Hepatocyte (in vitro differentiated cells): ENCODE data around the gene DOHH. TPM values are rescaled to one million over a fixed set of nuclear protein-coding genes. Genes with fewer than 3 reads are reported as not detected.

ENCODE experiments used
- DNase-seq: peaks from one replicate; pipeline ENCODE4 v3.0.0-alpha.2; 2016; ENCODE audit warnings: low spot score
- H2AFZ ChIP-seq: fragments of 200-600 bp; sonication (generic); 2 replicates; pipeline ENCODE4 v1.6.0; 2016; ENCODE audit warnings: antibody characterized with exemption, mild to moderate bottlenecking
- H3K27ac ChIP-seq: fragments of 200-600 bp; sonication (generic); 2 replicates; pipeline ENCODE4 v1.5.1; 2016; ENCODE audit warnings: mild to moderate bottlenecking
- H3K27me3 ChIP-seq: fragments of 200-600 bp; sonication (generic); 2 replicates; pipeline ENCODE4 v1.6.1; 2016
- H3K36me3 ChIP-seq: fragments of 200-600 bp; sonication (generic); replicated peaks from 2 replicates; pipeline ENCODE4 v1.5.1; 2016; ENCODE audit warnings: low read depth; ENCODE audit not compliant: insufficient read depth
- H3K4me1 ChIP-seq: fragments of 200-600 bp; sonication (generic); 2 replicates; pipeline ENCODE4 v1.5.1; 2016; ENCODE audit warnings: mild to moderate bottlenecking, moderate library complexity; ENCODE audit not compliant: insufficient read depth
- H3K4me2 ChIP-seq: fragments of 200-600 bp; sonication (generic); 2 replicates; pipeline ENCODE4 v1.6.0; 2016
- H3K4me3 ChIP-seq: fragments of 200-600 bp; sonication (generic); 2 replicates; pipeline ENCODE4 v1.5.1; 2016; ENCODE audit warnings: mild to moderate bottlenecking
- H3K79me2 ChIP-seq: fragments of 200-600 bp; sonication (generic); 2 replicates; pipeline ENCODE4 v1.6.0; 2017; ENCODE audit warnings: mild to moderate bottlenecking
- H3K9me2 ChIP-seq: fragments of 200-600 bp; sonication (generic); replicated peaks from 2 replicates; pipeline ENCODE4 v1.6.0; 2017; ENCODE audit warnings: mild to moderate bottlenecking; ENCODE audit not compliant: insufficient read depth
- H3K9me3 ChIP-seq: fragments of 200-600 bp; sonication (generic); 2 replicates; pipeline ENCODE4 v1.5.1; 2016; ENCODE audit warnings: low read depth, mild to moderate bottlenecking
- H4K20me1 ChIP-seq: fragments of 200-600 bp; sonication (generic); 2 replicates; pipeline ENCODE4 v1.6.0; 2016; ENCODE audit warnings: mild to moderate bottlenecking; ENCODE audit not compliant: insufficient read depth, poor library complexity, severe bottlenecking
- CTCF ChIP-seq: fragments of 200-600 bp; sonication (generic); IDR thresholded peaks from 2 replicates; pipeline ENCODE4 v1.5.1; 2016; ENCODE audit warnings: antibody characterized with exemption, mild to moderate bottlenecking; ENCODE audit not compliant: poor library complexity
- EZH2 ChIP-seq: fragments of 200-600 bp; sonication (generic); IDR thresholded peaks from 2 replicates; pipeline ENCODE4 v1.6.1; 2016; ENCODE audit warnings: antibody characterized with exemption, mild to moderate bottlenecking, borderline replicate concordance
- EZH2phosphoT487 ChIP-seq: fragments of 200-600 bp; sonication (generic); IDR thresholded peaks from one replicate; pipeline ENCODE4 v1.6.1; 2018; ENCODE audit warnings: antibody characterized with exemption, mild to moderate bottlenecking, low read depth, moderate library complexity; ENCODE audit not compliant: unreplicated experiment, severe bottlenecking
- WGBS: methylation state at CpG from one replicate; pipeline ENCODE4 v1.1.6; 2016; ENCODE audit warnings: low lambda C conversion rate; ENCODE audit errors: missing lambda C conversion rate; 5-methylcytosine and 5-hydroxymethylcytosine counted together
- polyA plus RNA-seq: library from polyadenylated mRNA; unstranded; fragments of >200 nt; fragmentation: Nextera tagmentation; extraction: Ambion mirVana; gene quantifications from 2 replicates; pipeline ENCODE4 v1.2.1, GENCODE V29; 2016
- total RNA-seq: library from RNA; depleted of rRNA; stranded (reverse); fragments of >200 nt; gene quantifications from 2 replicates; pipeline ENCODE4 v1.2.3, GENCODE V29; 2014

Gene DOHH
- total and polyA plus RNA-seq, 2 experiments from 2014 or later, result 14.9 to 17.6 TPM

- Histone ChIP-seq H3K4me2 (no peak overlapping the region), H3K4me3 (no peak overlapping the region), H2AFZ (no peak overlapping the region), H3K4me1 (no peaks in the 10 kb centered on the region), H4K20me1 (no peaks in the 10 kb centered on the region), H3K9me3 (no peaks in the 10 kb centered on the region), H3K9me2 (no peaks in the 10 kb centered on the region), H3K79me2 (no peaks in the 10 kb centered on the region), H3K36me3 (no peaks in the 10 kb centered on the region), H3K27me3 (no peaks in the 10 kb centered on the region), H3K27ac (no peak overlapping the region)
- TF ChIP-seq EZH2phosphoT487 (no peak), EZH2 (no peak), CTCF (no peak)
- 98% methylated on average over 46 of the region's 55 CpGs for WGBS
- DNase-seq, result no peak
These were observed 8.9 kb downstream of the DOHH start for GRCh38 chr19:3491396-3492119.

GRCh38 chr19:3483226-3483628 is 17.2 kb downstream of the DOHH start, which contains the start of gene SMIM44:
SMIM44 (minus strand) TSS chr19:3483441; CDS start chr19:3483403, 38 bp downstream.
- Histone ChIP-seq H3K27ac (no peak within 1 kb of the TSS), H2AFZ (no peak within 1 kb of the TSS), H3K4me3 (no peak within 1 kb of the TSS), H3K36me3 (no peaks in the 10 kb centered on the region), H3K4me2 (no peak within 1 kb of the TSS), H3K79me2 (no peaks in the 10 kb centered on the region), H3K27me3 (no peaks in the 10 kb centered on the region), H3K4me1 (no peaks in the 10 kb centered on the region), H4K20me1 (no peaks in the 10 kb centered on the region), H3K9me3 (no peaks in the 10 kb centered on the region), H3K9me2 (no peaks in the 10 kb centered on the region)
- no peak for TF ChIP-seq EZH2
- no peak for TF ChIP-seq CTCF
- no peak for TF ChIP-seq EZH2phosphoT487
- no peak for DNase-seq
- WGBS, result 90% methylated on average over 28 of the region's 33 CpGs

GRCh38 chr19:3482507-3483225 is 17.8 kb downstream of the DOHH start:
- H3K4me1 ChIP-seq, result no peaks in the 10 kb centered on the region
- WGBS, result 93% methylated on average over 37 of the region's 49 CpGs
- no peak overlapping the region for H3K4me3 ChIP-seq
- TF ChIP-seq CTCF (no peak), EZH2phosphoT487 (no peak), EZH2 (no peak)
- no peaks in the 10 kb centered on the region for H3K9me3 ChIP-seq
- no peaks in the 10 kb centered on the region for H3K36me3 ChIP-seq
- no peak overlapping the region for H2AFZ ChIP-seq
- H3K79me2 ChIP-seq, result no peaks in the 10 kb centered on the region
- no peak overlapping the region for H3K27ac ChIP-seq
- no peak overlapping the region for H3K4me2 ChIP-seq
- no peaks in the 10 kb centered on the region for H4K20me1 ChIP-seq
- no peaks in the 10 kb centered on the region for H3K27me3 ChIP-seq
- no peaks in the 10 kb centered on the region for H3K9me2 ChIP-seq
- DNase-seq, result no peak
